Body of pancreas (tissue), 4 donors: ENCODE data around the gene CSH2.
"Not testable (repeated sequence)": the region's sequence is repeated elsewhere in the genome, so short reads cannot be mapped to it uniquely, and the experiment has no call there.

Experiments used
- POLR2A ChIP-seq, 3 donors: fragments of 450-650 bp; IDR thresholded peaks; one replicate each; pipeline ENCODE4 v1.6.1; 2016; ENCODE audit warnings: antibody characterized with exemption in 3 of 3, mild to moderate bottlenecking in 2 of 3
- TF ChIP-seq, protein P1 (sequence below), 7 experiments: fragments of 450-650 bp in 4 of 7; fragments of 200-600 bp in 3 of 7; sonication (generic) in 3 of 7; IDR thresholded peaks; one replicate each; pipeline ENCODE4 v1.5.1; 2016 to 2019; ENCODE audit warnings: antibody characterized with exemption in 7 of 7

DNA sequence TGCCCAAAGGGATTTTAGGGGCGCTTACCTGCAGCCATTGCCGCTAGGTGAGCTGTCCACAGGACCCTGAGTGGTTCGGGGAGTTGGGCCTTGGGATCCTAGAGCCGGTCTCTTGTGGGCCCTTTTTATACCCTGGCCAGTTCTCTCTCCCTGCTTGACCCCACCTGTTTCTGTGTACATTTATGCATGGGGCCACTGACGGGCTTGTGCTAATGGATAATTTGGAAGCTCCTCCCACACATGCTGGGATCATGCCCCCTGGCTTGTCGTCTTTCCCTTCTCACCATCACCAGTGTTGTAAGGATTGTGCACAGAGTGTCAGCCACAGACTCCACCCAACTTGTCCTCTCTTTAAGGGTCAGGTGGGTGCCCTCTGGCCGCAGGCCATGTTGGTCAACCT lies at the start of gene CSH2:
- TF ChIP-seq, protein P1, sequence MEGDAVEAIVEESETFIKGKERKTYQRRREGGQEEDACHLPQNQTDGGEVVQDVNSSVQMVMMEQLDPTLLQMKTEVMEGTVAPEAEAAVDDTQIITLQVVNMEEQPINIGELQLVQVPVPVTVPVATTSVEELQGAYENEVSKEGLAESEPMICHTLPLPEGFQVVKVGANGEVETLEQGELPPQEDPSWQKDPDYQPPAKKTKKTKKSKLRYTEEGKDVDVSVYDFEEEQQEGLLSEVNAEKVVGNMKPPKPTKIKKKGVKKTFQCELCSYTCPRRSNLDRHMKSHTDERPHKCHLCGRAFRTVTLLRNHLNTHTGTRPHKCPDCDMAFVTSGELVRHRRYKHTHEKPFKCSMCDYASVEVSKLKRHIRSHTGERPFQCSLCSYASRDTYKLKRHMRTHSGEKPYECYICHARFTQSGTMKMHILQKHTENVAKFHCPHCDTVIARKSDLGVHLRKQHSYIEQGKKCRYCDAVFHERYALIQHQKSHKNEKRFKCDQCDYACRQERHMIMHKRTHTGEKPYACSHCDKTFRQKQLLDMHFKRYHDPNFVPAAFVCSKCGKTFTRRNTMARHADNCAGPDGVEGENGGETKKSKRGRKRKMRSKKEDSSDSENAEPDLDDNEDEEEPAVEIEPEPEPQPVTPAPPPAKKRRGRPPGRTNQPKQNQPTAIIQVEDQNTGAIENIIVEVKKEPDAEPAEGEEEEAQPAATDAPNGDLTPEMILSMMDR (IDR thresholded peaks at IDR 0.05): not testable (repeated sequence)
- TF ChIP-seq POLR2A (IDR thresholded peaks at IDR 0.05): not testable (repeated sequence)
